H9 (cell line): ENCODE measurements around the gene LZTS3. TPM values are rescaled to one million over a fixed set of nuclear protein-coding genes. Genes with fewer than 3 reads are reported as not detected.

ENCODE experiments used
- DNase-seq: peaks from one replicate; pipeline ENCODE4 v3.0.0-alpha.2; 2017
- H2AFZ ChIP-seq: one replicate; pipeline ENCODE4 v1.6.1; 2013; ENCODE audit warnings: mild to moderate bottlenecking, low read length, control low read depth, moderate library complexity
- H2AK5ac ChIP-seq: 2 replicates; pipeline ENCODE4 v1.6.1; 2013; ENCODE audit warnings: low read length, control low read depth, mixed read lengths; ENCODE audit not compliant: insufficient read length
- H2BK120ac ChIP-seq: one replicate; pipeline ENCODE4 v1.6.1; 2013; ENCODE audit warnings: low read depth, mild to moderate bottlenecking, low read length, control low read depth, inconsistent platforms; ENCODE audit not compliant: poor library complexity, severe bottlenecking
- H2BK12ac ChIP-seq: 2 replicates; pipeline ENCODE4 v1.6.1; 2013; ENCODE audit warnings: low read length, control low read depth, mixed read lengths, low read depth; ENCODE audit not compliant: insufficient read length
- H2BK15ac ChIP-seq: 2 replicates; pipeline ENCODE4 v1.6.1; 2013; ENCODE audit warnings: low read depth, low read length, control low read depth
- H2BK20ac ChIP-seq: one replicate; pipeline ENCODE4 v1.6.1; 2013; ENCODE audit warnings: low read depth, mild to moderate bottlenecking, low read length, control low read depth, inconsistent platforms; ENCODE audit not compliant: poor library complexity, severe bottlenecking
- H2BK5ac ChIP-seq: 2 replicates; pipeline ENCODE4 v1.6.1; 2013; ENCODE audit warnings: low read length, control low read depth, mixed read lengths; ENCODE audit not compliant: insufficient read length
- H3K14ac ChIP-seq: 2 replicates; pipeline ENCODE4 v1.6.1; 2013; ENCODE audit warnings: low read length, control low read depth; ENCODE audit not compliant: insufficient read depth
- H3K18ac ChIP-seq: 2 replicates; pipeline ENCODE4 v1.6.1; 2013; ENCODE audit warnings: low read depth, mild to moderate bottlenecking, mixed read lengths, low read length, control low read depth; ENCODE audit not compliant: insufficient read length
- H3K23ac ChIP-seq: 2 replicates; pipeline ENCODE4 v1.6.1; 2013; ENCODE audit warnings: low read length, control low read depth, mixed read lengths, low read depth; ENCODE audit not compliant: insufficient read length
- H3K23me2 ChIP-seq: 2 replicates; pipeline ENCODE4 v1.6.1; 2013; ENCODE audit warnings: low read depth, mild to moderate bottlenecking, mixed read lengths, low read length, control low read depth; ENCODE audit not compliant: insufficient read length, poor library complexity, severe bottlenecking
- H3K27ac ChIP-seq: 2 replicates; pipeline ENCODE4 v1.5.1; 2013; ENCODE audit warnings: low read length, control low read depth, mixed read lengths, low read depth; ENCODE audit not compliant: insufficient read length
- H3K27me3 ChIP-seq: 2 replicates; pipeline ENCODE4 v1.6.1; 2013; ENCODE audit warnings: low read length, control low read depth, inconsistent platforms; ENCODE audit not compliant: insufficient read depth
- H3K4ac ChIP-seq: 2 replicates; pipeline ENCODE4 v1.6.1; 2013; ENCODE audit warnings: low read depth, mild to moderate bottlenecking, control low read depth, inconsistent platforms, low read length, moderate library complexity
- H3K4me1 ChIP-seq: 2 replicates; pipeline ENCODE4 v1.6.1; 2013; ENCODE audit warnings: low read length, control low read depth, inconsistent platforms; ENCODE audit not compliant: insufficient read depth
- H3K4me2 ChIP-seq: 2 replicates; pipeline ENCODE4 v1.6.1; 2013; ENCODE audit warnings: low read length, control low read depth, mixed read lengths; ENCODE audit not compliant: insufficient read length, insufficient read depth
- H3K56ac ChIP-seq: 2 replicates; pipeline ENCODE4 v1.6.1; 2013; ENCODE audit warnings: low read depth, mild to moderate bottlenecking, mixed read lengths, low read length, control low read depth; ENCODE audit not compliant: insufficient read length
- H3K79me1 ChIP-seq: 2 replicates; pipeline ENCODE4 v1.6.1; 2013; ENCODE audit warnings: low read depth, mild to moderate bottlenecking, moderate library complexity, low read length, control low read depth, inconsistent platforms; ENCODE audit not compliant: insufficient read depth, poor library complexity, severe bottlenecking
- H3K79me2 ChIP-seq: 2 replicates; pipeline ENCODE4 v1.6.1; 2013; ENCODE audit warnings: low read length, control low read depth, inconsistent platforms; ENCODE audit not compliant: insufficient read depth
- H3K9ac ChIP-seq: 2 replicates; pipeline ENCODE4 v1.6.1; 2013; ENCODE audit warnings: low read length, control low read depth, mixed read lengths; ENCODE audit not compliant: insufficient read length; ENCODE audit errors: extremely low read depth
- H3K9me3 ChIP-seq: one replicate; pipeline ENCODE4 v1.6.1; 2013; ENCODE audit warnings: low read depth, low read length, inconsistent platforms; ENCODE audit not compliant: control insufficient read depth
- H3T11ph ChIP-seq: one replicate; pipeline ENCODE4 v1.6.1; 2013; ENCODE audit warnings: mild to moderate bottlenecking, low read length, control low read depth, inconsistent platforms
- H4K20me1 ChIP-seq: one replicate; pipeline ENCODE4 v1.6.1; 2013; ENCODE audit not compliant: control insufficient read depth, insufficient read length, insufficient read depth
- H4K5ac ChIP-seq: 2 replicates; pipeline ENCODE4 v1.6.1; 2013; ENCODE audit warnings: low read depth, mild to moderate bottlenecking, mixed read lengths, low read length, control low read depth; ENCODE audit not compliant: insufficient read length
- H4K8ac ChIP-seq: replicated peaks from 2 replicates; pipeline ENCODE4 v1.6.1; 2013; ENCODE audit warnings: low read length, control low read depth, mixed read lengths, low read depth; ENCODE audit not compliant: insufficient read length
- H4K91ac ChIP-seq: 2 replicates; pipeline ENCODE4 v1.6.1; 2013; ENCODE audit warnings: low read depth, mild to moderate bottlenecking, moderate library complexity, mixed read lengths, low read length, control low read depth; ENCODE audit not compliant: insufficient read length
- H3K27ac Mint-ChIP-seq, 3 experiments: 2 replicates in 2 of 3; 3 replicates in 1 of 3; pipeline ENCODE4 v1.8.0; 2020 to 2021; ENCODE audit warnings: mixed read lengths in 3 of 3, mild to moderate bottlenecking in 1 of 3, moderate library complexity in 1 of 3
- H3K27me3 Mint-ChIP-seq: 2 replicates; pipeline ENCODE4 v1.8.0; 2021; ENCODE audit warnings: low read depth, mild to moderate bottlenecking, moderate library complexity, mixed read lengths
- H3K36me3 Mint-ChIP-seq, 3 experiments: 2 replicates in 2 of 3; 3 replicates in 1 of 3; pipeline ENCODE4 v1.8.0; 2020 to 2021; ENCODE audit warnings: low read depth in 3 of 3, mixed read lengths in 3 of 3; ENCODE audit not compliant: insufficient read depth in 1 of 3
- H3K4me1 Mint-ChIP-seq, 2 experiments: 2 replicates each; pipeline ENCODE4 v1.8.0; 2020; ENCODE audit warnings: mixed read lengths in 2 of 2
- H3K4me3 Mint-ChIP-seq, 2 experiments: 2 replicates in 1 of 2; 3 replicates in 1 of 2; pipeline ENCODE4 v1.8.0; 2020 to 2021; ENCODE audit warnings: mild to moderate bottlenecking in 2 of 2, mixed read lengths in 2 of 2, moderate library complexity in 1 of 2
- H3K9me3 Mint-ChIP-seq, 2 experiments: 2 replicates in 1 of 2; 3 replicates in 1 of 2; pipeline ENCODE4 v1.8.0; 2020; ENCODE audit warnings: mild to moderate bottlenecking in 2 of 2, mixed read lengths in 2 of 2, moderate library complexity in 1 of 2
- WGBS: extraction: QIAGEN DNeasy Blood & Tissue Kit; methylation state at CpG from one replicate; pipeline ENCODE4 v1.1.7; 2013; ENCODE audit warnings: missing lambda C conversion rate, low lambda C conversion rate, mixed read lengths; ENCODE audit not compliant: insufficient read length; ENCODE audit errors: extremely low coverage; 5-methylcytosine and 5-hydroxymethylcytosine counted together
- total RNA-seq: library from RNA; stranded (reverse); gene quantifications from 2 replicates; pipeline ENCODE4 v1.2.1, GENCODE V29; 2021
- TF ChIP-seq, protein P1 (sequence below): fragments of 200-600 bp; sonication (generic); conservative IDR thresholded peaks from 3 replicates; pipeline ENCODE4 v1.8.0; 2021; ENCODE audit warnings: antibody characterized with exemption, mild to moderate bottlenecking

Gene LZTS3
- total RNA-seq, 1 experiment from 2014 or later, result 20.8 TPM

DNA sequence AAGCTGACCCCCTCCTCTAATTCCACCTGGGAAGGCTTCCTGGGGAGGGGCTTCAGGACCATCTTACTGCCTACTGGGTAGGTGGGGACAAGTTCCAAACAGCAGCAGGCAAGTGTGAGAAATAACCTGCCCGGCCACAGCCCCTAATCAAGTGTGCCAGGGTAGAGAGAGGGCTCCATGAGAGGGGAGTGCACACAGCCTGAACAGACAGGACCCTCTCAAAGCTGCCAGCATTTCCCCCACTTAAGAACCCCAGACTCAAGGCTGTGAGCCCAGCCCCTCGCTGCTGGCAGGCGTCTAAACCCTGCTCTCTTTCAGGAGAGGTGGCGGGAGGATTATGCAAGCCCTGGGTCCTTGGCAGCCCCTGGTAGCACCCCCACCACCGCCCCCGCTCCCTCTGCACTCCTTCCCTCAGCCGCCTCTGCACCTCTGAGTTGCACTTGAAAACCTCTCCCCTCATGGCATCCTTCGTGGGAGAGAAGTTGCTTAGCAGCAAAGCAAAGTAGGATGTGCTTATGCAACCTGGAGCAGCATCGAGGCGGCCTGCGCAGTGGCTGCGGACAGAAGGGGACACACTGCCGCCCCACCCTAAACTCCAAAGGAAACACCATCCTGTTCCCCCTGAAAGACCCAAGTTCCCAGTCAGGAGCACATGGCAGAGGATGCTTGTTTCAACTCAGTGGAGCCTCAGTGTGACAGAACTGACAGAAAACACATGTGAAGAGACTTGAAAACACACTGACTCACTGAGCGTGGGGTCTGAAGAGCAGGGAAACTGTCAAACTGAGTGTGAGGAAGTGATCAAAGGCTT lies 20.7 kb upstream of the LZTS3 start:
- Mint-ChIP-seq H3K27me3 (no peaks in the 10 kb centered on the region), H3K36me3 (peaks cover 49 to 81% (median 77%) of the 10 kb centered on the region in 3 experiments), H3K9me3 (no peaks in the 10 kb centered on the region), H3K4me3 (no peak overlapping the region), H3K27ac (no peak overlapping the region), H3K4me1 (no peaks in the 10 kb centered on the region; a peak in 1 of 4 replicates)
- H3K18ac ChIP-seq, result no peak overlapping the region
- no peak overlapping the region for H3K4me2 ChIP-seq
- no peak overlapping the region for H2AK5ac ChIP-seq
- no peaks in the 10 kb centered on the region for H3K9me3 ChIP-seq
- H4K20me1 ChIP-seq, result no peaks in the 10 kb centered on the region
- H3T11ph ChIP-seq, result no peak overlapping the region
- H2BK120ac ChIP-seq, result no peak overlapping the region
- TF ChIP-seq, protein P1, sequence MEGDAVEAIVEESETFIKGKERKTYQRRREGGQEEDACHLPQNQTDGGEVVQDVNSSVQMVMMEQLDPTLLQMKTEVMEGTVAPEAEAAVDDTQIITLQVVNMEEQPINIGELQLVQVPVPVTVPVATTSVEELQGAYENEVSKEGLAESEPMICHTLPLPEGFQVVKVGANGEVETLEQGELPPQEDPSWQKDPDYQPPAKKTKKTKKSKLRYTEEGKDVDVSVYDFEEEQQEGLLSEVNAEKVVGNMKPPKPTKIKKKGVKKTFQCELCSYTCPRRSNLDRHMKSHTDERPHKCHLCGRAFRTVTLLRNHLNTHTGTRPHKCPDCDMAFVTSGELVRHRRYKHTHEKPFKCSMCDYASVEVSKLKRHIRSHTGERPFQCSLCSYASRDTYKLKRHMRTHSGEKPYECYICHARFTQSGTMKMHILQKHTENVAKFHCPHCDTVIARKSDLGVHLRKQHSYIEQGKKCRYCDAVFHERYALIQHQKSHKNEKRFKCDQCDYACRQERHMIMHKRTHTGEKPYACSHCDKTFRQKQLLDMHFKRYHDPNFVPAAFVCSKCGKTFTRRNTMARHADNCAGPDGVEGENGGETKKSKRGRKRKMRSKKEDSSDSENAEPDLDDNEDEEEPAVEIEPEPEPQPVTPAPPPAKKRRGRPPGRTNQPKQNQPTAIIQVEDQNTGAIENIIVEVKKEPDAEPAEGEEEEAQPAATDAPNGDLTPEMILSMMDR, result no peak
- no peak overlapping the region for H2BK15ac ChIP-seq
- H2AFZ ChIP-seq, result no peak overlapping the region
- no peaks in the 10 kb centered on the region for H3K23me2 ChIP-seq
- no peak overlapping the region for H2BK5ac ChIP-seq
- no peak overlapping the region for H3K4ac ChIP-seq
- no peak overlapping the region for H3K9ac ChIP-seq
- H3K79me1 ChIP-seq, result no peaks in the 10 kb centered on the region
- H3K4me1 ChIP-seq, result no peaks in the 10 kb centered on the region
- no peak overlapping the region for H4K91ac ChIP-seq
- H3K27me3 ChIP-seq, result no peaks in the 10 kb centered on the region
- no peak overlapping the region for H3K56ac ChIP-seq
- H4K5ac ChIP-seq, result no peak overlapping the region
- H4K8ac ChIP-seq, result no peak overlapping the region
- WGBS, result no CpG with 5 or more reads among the region's 14 CpGs
- H3K27ac ChIP-seq, result no peak overlapping the region
- no peak overlapping the region for H2BK12ac ChIP-seq
- H3K23ac ChIP-seq, result no peak overlapping the region
- H3K79me2 ChIP-seq, result no peaks in the 10 kb centered on the region
- no peak overlapping the region for H3K14ac ChIP-seq
- H2BK20ac ChIP-seq, result no peak overlapping the region
- no peak for DNase-seq
